Endothelial cell of umbilical vein (primary cell): ENCODE data around the gene EVA1A. TPM values are rescaled to one million over a fixed set of nuclear protein-coding genes. Genes with fewer than 3 reads are reported as not detected.

Source experiments
- BruUV-seq: library from RNA; stranded (reverse); fragments of 400-500 nt; replicated peaks from 2 replicates; lab custom pipeline; 2021; lab: Mats Ljungman, UMichigan
- CTCF ChIA-PET: fragments of 300-600, 350-600 bp; sonication (Branson Sonifier 250); formaldehyde crosslinking; loops from one replicate; lab custom pipeline; 2021; ENCODE audit warnings: antibody characterized with exemption, inconsistent platforms; lab: Charles Lee
- POLR2A ChIA-PET: fragments of 300-600, 350-600 bp; sonication (Branson Sonifier 250); formaldehyde crosslinking; loops from one replicate; lab custom pipeline; 2021; ENCODE audit warnings: antibody characterized with exemption, inconsistent platforms; lab: Charles Lee
- DNase-seq: peaks from one replicate; pipeline ENCODE4 v3.0.0-alpha.2; 2011; ENCODE audit warnings: low read depth, low spot score
- FAIRE-seq: peaks from 2 replicates; lab custom pipeline; 2011; peaks lifted over from hg19 to GRCh38; lab: Jason Lieb, UNC
- H2AFZ ChIP-seq: 2 replicates; pipeline ENCODE4 v1.6.0; 2012; ENCODE audit warnings: low read depth, low read length, control low read depth, inconsistent platforms
- H3K27ac ChIP-seq: 2 replicates; pipeline ENCODE4 v1.5.1; 2011; ENCODE audit warnings: low read depth, mild to moderate bottlenecking, control low read depth, low read length, moderate library complexity; ENCODE audit not compliant: insufficient read depth
- H3K27me3 ChIP-seq, 2 experiments: 2 replicates each; pipeline versions ENCODE4 v1.6.0 to v1.6.1; 2011; ENCODE audit warnings: low read length in 2 of 2, mixed read lengths in 1 of 2; ENCODE audit not compliant: control insufficient read depth in 2 of 2, insufficient read depth in 2 of 2
- H3K36me3 ChIP-seq, 2 experiments: 2 replicates in 1 of 2; 3 replicates in 1 of 2; pipeline ENCODE4 v1.5.1; 2011; ENCODE audit warnings: low read length in 2 of 2, mild to moderate bottlenecking in 1 of 2, moderate library complexity in 1 of 2; ENCODE audit not compliant: control insufficient read depth in 2 of 2, insufficient read depth in 2 of 2; ENCODE audit errors: extremely low read depth in 1 of 2
- H3K4me1 ChIP-seq: 3 replicates; pipeline ENCODE4 v1.5.1; 2011; ENCODE audit warnings: mild to moderate bottlenecking, low read length; ENCODE audit not compliant: control insufficient read depth, insufficient read depth; ENCODE audit errors: extremely low read depth
- H3K4me2 ChIP-seq: 2 replicates; pipeline ENCODE4 v1.6.1; 2011; ENCODE audit warnings: low read length, control low read depth, mixed read lengths; ENCODE audit not compliant: insufficient read depth
- H3K4me3 ChIP-seq, 3 experiments: fragments of 200-600 bp in 1 of 3; sonication (generic), shearing (Covaris generic) in 1 of 3; replicated peaks in 1 of 3; 2 replicates each; pipeline ENCODE4 v1.5.1; 2011 to 2016; ENCODE audit warnings: control low read depth in 3 of 3, low read length in 3 of 3, mild to moderate bottlenecking in 2 of 3, inconsistent platforms in 1 of 3, low read depth in 1 of 3, moderate library complexity in 1 of 3; ENCODE audit not compliant: insufficient read depth in 1 of 3
- H3K79me2 ChIP-seq: 2 replicates; pipeline ENCODE4 v1.6.0; 2012; ENCODE audit warnings: low read length, inconsistent platforms; ENCODE audit not compliant: control insufficient read depth, insufficient read depth
- H3K9ac ChIP-seq: replicated peaks from 2 replicates; pipeline ENCODE3; 2011; ENCODE audit warnings: low read length, control low read depth; ENCODE audit not compliant: insufficient read depth; ENCODE audit errors: extremely low read depth
- H3K9me1 ChIP-seq: replicated peaks from 3 replicates; pipeline ENCODE4 v1.6.0; 2011; ENCODE audit warnings: mild to moderate bottlenecking, low read length; ENCODE audit not compliant: control insufficient read depth, insufficient read depth; ENCODE audit errors: extremely low read depth
- H3K9me3 ChIP-seq: replicated peaks from 2 replicates; pipeline ENCODE4 v1.5.1; 2012; ENCODE audit warnings: low read length, inconsistent platforms; ENCODE audit not compliant: control insufficient read depth, insufficient read depth
- H4K20me1 ChIP-seq: replicated peaks from 2 replicates; pipeline ENCODE3; 2011; ENCODE audit warnings: mild to moderate bottlenecking, low read length; ENCODE audit not compliant: control insufficient read depth, insufficient read depth; ENCODE audit errors: extremely low read depth
- CTCF ChIP-seq, 2 donors: IDR thresholded peaks; 1 replicate in 1 of 2; 2 replicates in 1 of 2; pipeline ENCODE4 v1.5.1; 2011; ENCODE audit warnings: low read length in 2 of 2, mild to moderate bottlenecking in 2 of 2, moderate library complexity in 2 of 2, control low read depth in 1 of 2, inconsistent platforms in 1 of 2, low read depth in 1 of 2; ENCODE audit not compliant: insufficient read depth in 1 of 2; ENCODE audit errors: extremely low read depth in 1 of 2
- EZH2 ChIP-seq: IDR thresholded peaks from 2 replicates; pipeline ENCODE4 v1.6.1; 2012; ENCODE audit warnings: borderline replicate concordance, low read depth, mild to moderate bottlenecking, moderate library complexity, low read length, inconsistent platforms; ENCODE audit not compliant: severe bottlenecking
- FOS ChIP-seq: IDR thresholded peaks from 2 replicates; pipeline ENCODE4 v1.6.1; 2011; ENCODE audit warnings: mild to moderate bottlenecking, low read length, moderate library complexity, borderline replicate concordance; ENCODE audit not compliant: insufficient read depth
- GATA2 ChIP-seq: IDR thresholded peaks from 2 replicates; pipeline ENCODE4 v1.7.0; 2011; ENCODE audit warnings: low read depth, mild to moderate bottlenecking, moderate library complexity, mixed read lengths, low read length; ENCODE audit not compliant: insufficient read length, insufficient read depth
- JUN ChIP-seq: IDR thresholded peaks from 2 replicates; pipeline ENCODE4 v1.6.1; 2011; ENCODE audit warnings: borderline replicate concordance, low read depth; ENCODE audit not compliant: insufficient read length, insufficient read depth
- MAX ChIP-seq: IDR thresholded peaks from 2 replicates; pipeline ENCODE4 v1.6.1; 2011; ENCODE audit not compliant: insufficient read depth, insufficient read length
- MYC ChIP-seq: IDR thresholded peaks from one replicate; pipeline ENCODE4 v1.6.1; 2011; ENCODE audit warnings: mild to moderate bottlenecking, low read depth, low read length
- POLR2A ChIP-seq: IDR thresholded peaks from 2 replicates; pipeline ENCODE4 v1.6.1; 2012; ENCODE audit warnings: low read depth, mild to moderate bottlenecking, control low read depth, low read length
- POLR2AphosphoS5 ChIP-seq: IDR thresholded peaks from 2 replicates; pipeline ENCODE4 v1.6.1; 2012; ENCODE audit warnings: low read depth, mild to moderate bottlenecking, control low read depth, low read length, moderate library complexity; ENCODE audit not compliant: insufficient read depth
- dilution Hi-C: fragments of 300-500 bp; cut with MboI; formaldehyde crosslinking; loops from one replicate; pipeline ENCODE4 v1.15.0; 2019; ENCODE audit warnings: low sequenced_read_pairs; ENCODE audit not compliant: extremely low pct_ligation_motif_present
- intact Hi-C: fragments of 100-400 bp; cut with micrococcal nuclease; formaldehyde crosslinking; loops from one replicate; pipeline ENCODE4 v1.10.0; 2022
- polyA plus RNA-seq, 4 experiments: library from polyadenylated mRNA; depleted of rRNA in 3 of 4; stranded (reverse) in 3 of 4; unstranded in 1 of 4; fragments of >200 nt; gene quantifications; 2 replicates each; pipeline versions ENCODE4 v1.2.1 to v1.2.3, GENCODE V29; 2011 to 2012; ENCODE audit warnings: missing spikeins in 1 of 4
- total RNA-seq: library from RNA; stranded (reverse); gene quantifications from 2 replicates; pipeline ENCODE4 v1.2.3, GENCODE V29; 2021

Gene EVA1A
- total and polyA plus RNA-seq, 2 donors (not counting 3 experiments of a cell fraction or from before 2014, with no cell fraction given) = 52.6 to 66.5 TPM

- no TSS peak for BruUV-seq
- Histone ChIP-seq H3K4me1 (peaks cover 4% of the 10 kb centered on the region), H3K79me2 (peaks cover 2% of the 10 kb centered on the region), H3K4me3 (no peak overlapping the region), H4K20me1 (no peaks in the 10 kb centered on the region), H2AFZ (no peak overlapping the region), H3K27me3 (no peaks in the 10 kb centered on the region), H3K9ac (no peak overlapping the region), H3K4me2 (no peak overlapping the region), H3K27ac (no peak overlapping the region), H3K9me3 (no peaks in the 10 kb centered on the region), H3K36me3 (peaks cover 7 to 11% of the 10 kb centered on the region in 2 experiments), H3K9me1 (no peaks in the 10 kb centered on the region)
- CTCF ChIA-PET = no interaction called here
- TF ChIP-seq CTCF (IDR thresholded peaks at IDR 0.05; ENCODE audit: extremely low read depth in 1 of 2, insufficient read depth in 1 of 2, low read depth in 1 of 2, low read length in 2 of 2) (no peak), POLR2A (no peak), EZH2 (no peak), FOS (no peak), MYC (no peak), POLR2AphosphoS5 (no peak), JUN (no peak), MAX (no peak), GATA2 (no peak)
- DNase-seq (no peak), FAIRE-seq (no peak)
- intact Hi-C loops (no loop called here), dilution Hi-C loops (no loop called here)
- POLR2A ChIA-PET = no interaction called here
Measured at GRCh38 chr2:75518638-75519465, 41.9 kb downstream of the EVA1A start.
